Measurements from ENCODE around the gene PTPRM.

DNA sequence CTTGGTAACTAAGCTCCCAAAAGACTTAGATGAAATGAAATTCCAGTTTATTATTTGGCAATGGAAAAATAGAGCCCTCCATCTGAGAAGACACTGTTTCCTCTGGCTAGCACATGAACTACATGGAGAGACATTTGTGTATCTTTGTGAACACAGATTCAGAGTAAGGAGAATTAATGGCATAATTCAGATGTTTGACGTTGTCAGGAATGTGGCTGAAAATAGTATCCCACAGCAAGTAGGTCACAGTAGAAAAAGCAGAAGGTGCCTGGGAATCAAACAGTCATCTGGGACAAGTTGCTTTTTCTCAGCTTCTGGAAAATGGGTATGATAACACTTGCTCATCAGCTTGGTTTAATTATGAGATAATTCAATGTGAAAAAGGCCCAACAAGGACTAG lies 288.6 kb downstream of the PTPRM start:
- TF ChIP-seq, protein P1, sequence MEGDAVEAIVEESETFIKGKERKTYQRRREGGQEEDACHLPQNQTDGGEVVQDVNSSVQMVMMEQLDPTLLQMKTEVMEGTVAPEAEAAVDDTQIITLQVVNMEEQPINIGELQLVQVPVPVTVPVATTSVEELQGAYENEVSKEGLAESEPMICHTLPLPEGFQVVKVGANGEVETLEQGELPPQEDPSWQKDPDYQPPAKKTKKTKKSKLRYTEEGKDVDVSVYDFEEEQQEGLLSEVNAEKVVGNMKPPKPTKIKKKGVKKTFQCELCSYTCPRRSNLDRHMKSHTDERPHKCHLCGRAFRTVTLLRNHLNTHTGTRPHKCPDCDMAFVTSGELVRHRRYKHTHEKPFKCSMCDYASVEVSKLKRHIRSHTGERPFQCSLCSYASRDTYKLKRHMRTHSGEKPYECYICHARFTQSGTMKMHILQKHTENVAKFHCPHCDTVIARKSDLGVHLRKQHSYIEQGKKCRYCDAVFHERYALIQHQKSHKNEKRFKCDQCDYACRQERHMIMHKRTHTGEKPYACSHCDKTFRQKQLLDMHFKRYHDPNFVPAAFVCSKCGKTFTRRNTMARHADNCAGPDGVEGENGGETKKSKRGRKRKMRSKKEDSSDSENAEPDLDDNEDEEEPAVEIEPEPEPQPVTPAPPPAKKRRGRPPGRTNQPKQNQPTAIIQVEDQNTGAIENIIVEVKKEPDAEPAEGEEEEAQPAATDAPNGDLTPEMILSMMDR (IDR thresholded peaks at IDR 0.05; ENCODE audit: poor library complexity, severe bottlenecking), result no peak
- TF ChIP-seq EZH2 (IDR thresholded peaks at IDR 0.05; ENCODE audit: borderline replicate concordance, insufficient read depth, low read length, poor library complexity, severe bottlenecking) (no peak), MXI1 (conservative IDR thresholded peaks at IDR 0.05; ENCODE audit: poor library complexity, severe bottlenecking) (no peak), POLR2AphosphoS5 (IDR thresholded peaks at IDR 0.05) (no peak), TAF1 (IDR thresholded peaks at IDR 0.05; ENCODE audit: low read depth) (no peak), SMC3 (conservative IDR thresholded peaks at IDR 0.05; ENCODE audit: poor library complexity) (no peak), EP300 (conservative IDR thresholded peaks at IDR 0.05; ENCODE audit: poor library complexity, severe bottlenecking) (no peak)
- TF ChIP-seq, protein P2, sequence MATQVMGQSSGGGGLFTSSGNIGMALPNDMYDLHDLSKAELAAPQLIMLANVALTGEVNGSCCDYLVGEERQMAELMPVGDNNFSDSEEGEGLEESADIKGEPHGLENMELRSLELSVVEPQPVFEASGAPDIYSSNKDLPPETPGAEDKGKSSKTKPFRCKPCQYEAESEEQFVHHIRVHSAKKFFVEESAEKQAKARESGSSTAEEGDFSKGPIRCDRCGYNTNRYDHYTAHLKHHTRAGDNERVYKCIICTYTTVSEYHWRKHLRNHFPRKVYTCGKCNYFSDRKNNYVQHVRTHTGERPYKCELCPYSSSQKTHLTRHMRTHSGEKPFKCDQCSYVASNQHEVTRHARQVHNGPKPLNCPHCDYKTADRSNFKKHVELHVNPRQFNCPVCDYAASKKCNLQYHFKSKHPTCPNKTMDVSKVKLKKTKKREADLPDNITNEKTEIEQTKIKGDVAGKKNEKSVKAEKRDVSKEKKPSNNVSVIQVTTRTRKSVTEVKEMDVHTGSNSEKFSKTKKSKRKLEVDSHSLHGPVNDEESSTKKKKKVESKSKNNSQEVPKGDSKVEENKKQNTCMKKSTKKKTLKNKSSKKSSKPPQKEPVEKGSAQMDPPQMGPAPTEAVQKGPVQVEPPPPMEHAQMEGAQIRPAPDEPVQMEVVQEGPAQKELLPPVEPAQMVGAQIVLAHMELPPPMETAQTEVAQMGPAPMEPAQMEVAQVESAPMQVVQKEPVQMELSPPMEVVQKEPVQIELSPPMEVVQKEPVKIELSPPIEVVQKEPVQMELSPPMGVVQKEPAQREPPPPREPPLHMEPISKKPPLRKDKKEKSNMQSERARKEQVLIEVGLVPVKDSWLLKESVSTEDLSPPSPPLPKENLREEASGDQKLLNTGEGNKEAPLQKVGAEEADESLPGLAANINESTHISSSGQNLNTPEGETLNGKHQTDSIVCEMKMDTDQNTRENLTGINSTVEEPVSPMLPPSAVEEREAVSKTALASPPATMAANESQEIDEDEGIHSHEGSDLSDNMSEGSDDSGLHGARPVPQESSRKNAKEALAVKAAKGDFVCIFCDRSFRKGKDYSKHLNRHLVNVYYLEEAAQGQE (IDR thresholded peaks at IDR 0.05; ENCODE audit: borderline replicate concordance), result no peak
